Myocyte (in vitro differentiated cells): ENCODE measurements around the gene OR1D5. TPM values are rescaled to one million over a fixed set of nuclear protein-coding genes. Genes with fewer than 3 reads are reported as not detected.
"Not testable (repeated sequence)": the region's sequence is repeated elsewhere in the genome, so short reads cannot be mapped to it uniquely, and the experiment has no call there.

Experiments
- DNase-seq: peaks from one replicate; pipeline ENCODE4 v3.0.0-alpha.2; 2012; ENCODE audit warnings: low read depth
- polyA plus RNA-seq: library from polyadenylated mRNA; unstranded; fragments of >200 nt; gene quantifications from one replicate; pipeline ENCODE4 v1.2.1, GENCODE V29; 2012; ENCODE audit warnings: missing spikeins
- total RNA-seq: library from RNA; depleted of rRNA; stranded (reverse); fragments of >200 nt; gene quantifications from 2 replicates; pipeline ENCODE4 v1.2.3, GENCODE V29; 2014

Gene OR1D5, protein sequence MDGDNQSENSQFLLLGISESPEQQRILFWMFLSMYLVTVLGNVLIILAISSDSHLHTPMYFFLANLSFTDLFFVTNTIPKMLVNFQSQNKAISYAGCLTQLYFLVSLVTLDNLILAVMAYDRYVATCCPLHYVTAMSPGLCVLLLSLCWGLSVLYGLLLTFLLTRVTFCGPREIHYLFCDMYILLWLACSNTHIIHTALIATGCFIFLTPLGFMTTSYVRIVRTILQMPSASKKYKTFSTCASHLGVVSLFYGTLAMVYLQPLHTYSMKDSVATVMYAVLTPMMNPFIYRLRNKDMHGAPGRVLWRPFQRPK
- total RNA-seq = not detected in 2 replicates
- not detected for polyA plus RNA-seq

DNA sequence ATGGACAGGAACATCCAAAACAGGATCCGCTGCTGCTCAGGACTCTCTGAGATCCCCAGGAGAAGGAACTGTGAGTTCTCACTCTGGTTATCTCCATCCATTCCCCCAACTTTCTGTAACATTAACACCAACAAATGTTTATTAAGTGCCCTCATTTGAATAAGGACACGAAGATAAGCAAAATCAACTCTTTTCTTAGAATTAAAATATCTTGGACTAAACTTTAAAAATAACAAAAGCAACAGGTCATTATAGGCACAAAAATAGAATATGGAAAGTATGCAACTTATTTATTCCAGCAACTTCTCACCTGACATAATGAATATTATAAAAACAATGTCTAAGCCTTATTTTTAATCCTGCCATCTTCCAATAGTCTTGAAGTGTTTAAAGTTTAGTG, at the start of gene OR1D5:
OR1D5 (minus strand) TSS at position 101 of the 400 bp plus-strand sequence; CDS start at position 101, 0 bp downstream.
- DNase-seq = not testable (repeated sequence)

DNA sequence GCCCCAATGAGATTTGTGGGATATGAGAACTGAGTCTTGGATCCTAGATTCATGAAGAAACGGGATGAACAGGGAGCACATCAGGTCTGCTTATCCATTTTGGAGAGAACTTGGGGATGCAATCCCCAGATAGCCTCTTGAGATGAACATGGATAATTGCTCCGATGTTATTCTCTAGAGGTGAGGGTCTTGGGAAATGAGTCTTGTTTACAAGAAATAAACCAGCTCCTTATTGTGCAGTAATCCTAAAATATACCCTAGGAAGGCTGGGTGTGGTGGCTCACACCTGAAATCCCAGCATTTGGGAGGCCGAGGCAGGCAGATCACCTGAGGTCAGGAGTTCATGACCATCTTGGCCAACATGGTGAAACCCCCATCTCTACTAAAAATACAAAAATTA, 40.9 kb upstream of the OR1D5 start, which contains the start of gene OR1D2:
OR1D2 (minus strand) TSS at position 101 of the 400 bp plus-strand sequence. CDS start 11,426 bp downstream, outside the sequence.
- DNase-seq = no peak

GRCh38 chr17:3073850-3074249, 10.4 kb upstream of the OR1D5 start:
- DNase-seq = peak; percentile 6

- DNase-seq = not testable (repeated sequence)
Measured at GRCh38 chr17:3065192-3065591, 1.8 kb upstream of the OR1D5 start.

DNA sequence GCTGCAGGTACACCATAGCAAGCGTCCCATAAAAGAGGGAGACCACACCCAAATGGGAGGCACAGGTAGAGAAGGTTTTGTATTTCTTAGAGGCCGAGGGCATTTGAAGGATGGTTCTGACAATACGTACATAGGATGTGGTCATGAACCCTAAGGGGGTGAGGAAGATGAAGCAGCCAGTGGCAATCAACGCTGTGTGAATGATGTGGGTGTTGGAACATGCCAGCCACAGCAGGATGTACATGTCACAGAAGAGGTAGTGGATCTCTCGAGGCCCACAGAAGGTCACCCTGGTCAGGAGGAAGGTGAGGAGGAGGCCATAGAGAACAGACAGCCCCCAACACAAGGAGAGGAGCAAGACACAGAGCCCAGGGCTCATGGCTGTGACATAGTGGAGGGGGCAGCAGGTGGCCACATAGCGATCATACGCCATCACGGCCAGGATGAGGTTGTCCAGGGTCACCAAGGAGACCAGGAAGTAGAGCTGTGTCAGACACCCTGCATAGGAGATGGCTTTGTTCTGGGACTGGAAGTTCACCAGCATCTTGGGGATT, 506 bp downstream of the OR1D5 start:
- not testable (repeated sequence) for DNase-seq

GRCh38 chr17:3054868-3055267, 8.5 kb downstream of the OR1D5 start:
- not testable (repeated sequence) for DNase-seq

- DNase-seq = no peak
Measured at GRCh38 chr17:3049705-3050295, 13.6 kb downstream of the OR1D5 start.

DNA sequence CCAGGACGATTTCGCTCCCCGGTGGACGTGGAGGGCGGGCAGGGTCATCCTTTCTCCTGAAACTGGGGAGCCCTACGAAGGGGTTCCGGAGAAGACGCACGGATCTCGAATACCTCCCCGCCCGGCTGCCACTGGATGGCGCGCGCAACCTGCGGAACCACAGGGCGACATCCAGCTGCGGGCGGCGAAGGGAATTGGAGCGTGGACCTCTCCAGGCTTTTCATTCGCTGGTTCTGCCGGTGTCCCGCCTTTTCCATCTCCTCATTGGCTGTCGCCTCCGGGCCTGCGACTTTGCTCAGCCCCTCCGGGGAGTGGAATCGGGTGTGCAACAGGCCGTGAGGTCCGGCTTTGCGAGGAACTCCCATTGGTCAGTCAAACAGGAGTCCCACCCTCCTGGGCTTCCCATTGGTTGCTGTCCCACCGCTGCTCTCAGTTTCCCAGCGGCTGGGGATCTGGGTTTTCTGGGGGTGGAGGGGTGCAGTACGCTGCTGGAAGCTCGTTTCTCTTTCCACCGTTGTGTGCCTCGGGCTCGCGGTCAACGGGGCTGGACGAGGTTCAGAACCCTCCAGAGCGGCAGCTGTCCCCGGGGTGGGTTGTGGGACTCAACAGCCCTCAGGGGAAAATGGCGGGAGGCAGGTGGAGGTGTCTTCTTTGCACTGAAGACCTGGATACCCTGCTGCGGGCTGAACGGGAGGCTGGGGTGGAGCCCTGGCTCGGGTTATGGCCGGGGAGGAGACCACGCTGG, 14.5 kb downstream of the OR1D5 start:
- DNase-seq = peak; percentile 95

GRCh38 chr17:3046753-3047152, 16.7 kb downstream of the OR1D5 start:
- no peak for DNase-seq

GRCh38 chr17:3043737-3044365, 19.6 kb downstream of the OR1D5 start:
- no peak for DNase-seq

- no peak for DNase-seq
Measured at GRCh38 chr17:3040882-3041281, 22.5 kb downstream of the OR1D5 start.

- no peak for DNase-seq
Measured at GRCh38 chr17:3039736-3040135, 23.7 kb downstream of the OR1D5 start.

- no peak for DNase-seq
Measured at GRCh38 chr17:3038941-3039340, 24.5 kb downstream of the OR1D5 start.

DNA sequence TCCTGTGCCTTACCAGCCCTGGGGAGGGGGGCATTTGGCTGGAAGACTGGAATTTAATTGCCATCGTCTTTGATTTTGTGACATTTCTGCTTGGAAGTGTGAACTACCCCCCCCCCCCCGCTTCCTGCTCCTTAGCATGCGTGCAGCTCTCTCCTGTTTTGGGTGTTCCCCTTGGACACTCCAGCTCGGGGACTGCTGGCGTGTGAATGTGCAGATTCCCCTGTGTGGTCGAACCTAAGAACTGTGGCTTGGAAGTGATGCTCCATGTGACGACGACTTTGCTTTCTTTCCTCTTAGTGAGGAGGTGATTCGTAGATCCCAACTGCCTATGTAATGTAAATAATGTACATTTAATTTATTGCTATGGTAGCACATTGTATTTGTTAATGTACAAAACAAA, 26.1 kb downstream of the OR1D5 start:
- DNase-seq = no peak

DNA sequence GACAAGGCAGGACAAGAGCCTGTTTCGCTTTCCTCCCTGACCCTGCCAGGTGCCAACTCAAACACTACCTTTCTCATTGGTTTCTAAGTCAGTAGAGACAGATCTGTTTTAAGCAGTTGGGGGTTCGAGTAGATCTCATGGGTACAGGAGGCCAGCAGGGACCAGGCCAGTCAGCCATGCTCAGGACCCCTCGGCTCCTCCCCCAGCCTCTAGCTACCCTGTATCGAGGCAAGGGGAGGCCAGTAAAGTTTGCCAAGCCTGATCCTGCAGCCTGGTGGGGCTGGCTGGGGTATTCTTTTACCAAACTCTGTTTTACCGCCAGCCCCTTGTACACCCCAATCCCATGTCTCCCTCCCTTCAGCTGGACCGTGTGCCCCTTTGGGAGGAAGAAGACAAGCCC, 26.6 kb downstream of the OR1D5 start:
- no peak for DNase-seq

GRCh38 chr17:3035968-3036280, 27.5 kb downstream of the OR1D5 start:
- peak; percentile 71 for DNase-seq

DNA sequence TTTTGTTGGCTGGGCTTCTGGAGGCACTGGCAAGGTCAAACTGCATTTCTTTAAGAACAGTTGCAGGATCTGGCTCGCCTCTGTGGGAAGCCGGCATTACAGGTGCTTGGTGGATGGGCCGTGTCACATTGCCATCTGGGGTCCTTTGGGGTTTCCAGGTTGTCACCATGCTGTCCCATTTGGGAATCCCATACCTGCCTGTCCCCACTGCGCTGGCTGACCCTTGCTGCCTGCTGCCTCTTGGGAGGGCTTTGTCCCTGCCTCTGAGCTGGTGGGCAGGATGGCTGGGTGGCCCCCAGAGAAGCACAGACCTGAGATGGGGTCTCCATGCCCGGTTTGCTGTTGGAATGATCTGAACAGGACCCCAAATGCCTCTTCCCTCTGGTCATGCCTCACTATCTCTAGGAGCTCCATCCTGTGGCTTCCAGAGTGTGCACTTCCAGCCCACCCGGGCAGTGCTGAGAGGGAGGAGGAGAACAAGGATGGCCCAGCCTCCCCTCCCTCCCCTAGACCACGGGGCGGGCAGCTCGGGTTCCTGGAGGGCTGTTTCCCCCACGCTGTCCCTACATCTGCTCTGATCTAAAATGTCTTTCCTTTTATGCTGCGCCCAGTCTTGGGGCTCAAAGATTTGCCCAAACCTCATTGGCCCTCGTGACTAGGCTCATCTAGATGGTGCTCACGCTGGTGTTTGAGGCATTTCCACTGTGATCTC, 28.0 kb downstream of the OR1D5 start:
- DNase-seq = no peak

DNA sequence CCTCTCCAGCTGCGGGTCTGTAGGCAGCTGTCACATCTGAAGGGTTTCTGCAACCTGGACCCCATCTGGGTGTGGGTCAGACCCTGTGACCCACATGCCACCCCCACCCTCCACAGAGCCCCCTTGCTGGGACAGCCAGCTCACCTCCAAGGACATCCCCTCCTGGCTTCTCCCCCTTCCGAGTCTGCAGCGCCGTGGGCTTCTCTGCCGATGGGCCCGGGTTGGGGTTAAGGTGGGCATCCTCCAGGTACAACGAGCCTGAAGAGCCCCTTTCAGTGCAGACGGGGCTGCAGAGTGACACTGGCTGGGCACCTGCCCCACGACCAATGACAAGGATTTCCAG, 28.9 kb downstream of the OR1D5 start:
- DNase-seq = no peak

GRCh38 chr17:3033741-3034577, 29.4 kb downstream of the OR1D5 start:
- DNase-seq = no peak

DNA sequence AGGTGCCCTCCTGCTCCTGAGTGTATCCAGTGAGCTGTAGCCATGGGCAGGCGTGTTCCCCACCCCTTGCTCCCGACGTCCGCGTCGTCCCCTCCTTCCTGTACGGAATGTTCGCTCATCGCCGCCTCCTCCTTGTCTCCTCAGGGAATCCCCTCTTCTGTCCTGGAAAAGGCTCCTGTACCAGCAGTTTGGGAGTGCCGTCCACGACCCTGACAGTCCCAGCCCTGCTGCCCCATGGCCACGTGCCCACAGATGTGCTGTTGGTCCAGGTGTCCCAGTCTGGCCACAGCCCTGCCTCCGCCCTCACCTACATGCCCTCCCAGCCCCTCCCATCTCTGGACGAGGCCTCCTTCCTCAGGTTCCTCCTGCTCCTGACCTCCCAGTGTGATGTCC, 30.2 kb downstream of the OR1D5 start:
- no peak for DNase-seq
